ENCODE data around the gene ADGRG7. TPM values are rescaled to one million over a fixed set of nuclear protein-coding genes. Genes with fewer than 3 reads are reported as not detected.

Gene ADGRG7
- total and polyA plus RNA-seq, 9 of the 15 experiments (the other 6 are each of a cell fraction or from before 2014, with no cell fraction given) = 0.03 TPM; not detected in 7

GRCh38 chr3:100650651-100651619 lies 41.5 kb downstream of the ADGRG7 start (continued):
- TF ChIP-seq STAT6 (CRISPR knock-in tag; IDR thresholded peaks at IDR 0.05) (no peak), NFRKB (IDR thresholded peaks at IDR 0.05; ENCODE audit: low read depth) (no peak), RBM39 (optimal IDR thresholded peaks at IDR 0.05; ENCODE audit: low read depth, low read length) (no peak), TCFL5 (CRISPR knock-in tag; conservative IDR thresholded peaks at IDR 0.05) (no peak), CTCF (IDR thresholded peaks at IDR 0.05 in 2 of 3, conservative IDR thresholded peaks at IDR 0.05 in 1 of 3; ENCODE audit: insufficient read depth in 2 of 3, low read depth in 1 of 3, low read length in 3 of 3) (peak in 1 of 3 experiments; percentile 47; a peak in 2 of 6 replicates), CCAR2 (IDR thresholded peaks at IDR 0.05; ENCODE audit: low read depth, low read length) (no peak), JUN (IDR thresholded peaks at IDR 0.05; ENCODE audit: borderline replicate concordance, low read depth, low read length) (0 out of 2 replicates have a peak, but pooled peaks have one; percentile 9), JUN (CRISPR knock-in tag; IDR thresholded peaks at IDR 0.05; ENCODE audit: borderline replicate concordance) (no peak), CREB3 (tag; conservative IDR thresholded peaks at IDR 0.05; ENCODE audit: low read depth) (no peak), TAF9B (IDR thresholded peaks at IDR 0.05; ENCODE audit: partially characterized antibody) (no peak), DLX4 (CRISPR knock-in tag; IDR thresholded peaks at IDR 0.05) (no peak), ZNF140 (CRISPR knock-in tag; IDR thresholded peaks at IDR 0.05) (no peak), ETV5 (CRISPR knock-in tag; IDR thresholded peaks at IDR 0.05; ENCODE audit: low read depth) (no peak), FOXP4 (CRISPR knock-in tag; IDR thresholded peaks at IDR 0.05; ENCODE audit: borderline replicate concordance) (no peak), FOSL1 (tag; conservative IDR thresholded peaks at IDR 0.05) (peak; percentile 67), ILF3 (IDR thresholded peaks at IDR 0.05; ENCODE audit: borderline replicate concordance) (no peak), MEF2A (IDR thresholded peaks at IDR 0.05; ENCODE audit: control insufficient read depth, low read depth, low read length) (no peak), SP2 (IDR thresholded peaks at IDR 0.05; ENCODE audit: extremely low read depth, low read depth, low read length, poor library complexity, severe bottlenecking) (no peak)
